Caco-2 (cell line): ENCODE measurements around the gene GARRE1. TPM values are rescaled to one million over a fixed set of nuclear protein-coding genes. Genes with fewer than 3 reads are reported as not detected.

Experiments used
- BruUV-seq: library from RNA; stranded (reverse); fragments of 400-500 nt; replicated peaks from 2 replicates; lab custom pipeline; 2021; lab: Mats Ljungman, UMichigan
- CTCF ChIA-PET: fragments of 300-600 bp; sonication (Branson Sonifier 250); formaldehyde crosslinking; loops from one replicate; lab custom pipeline; 2022; ENCODE audit warnings: antibody characterized with exemption; lab: Charles Lee
- POLR2A ChIA-PET: fragments of 300-600 bp; sonication (Branson Sonifier 250); formaldehyde crosslinking; loops from one replicate; lab custom pipeline; 2022; ENCODE audit warnings: antibody characterized with exemption; lab: Charles Lee
- DNase-seq, 2 experiments: peaks; one replicate each; pipeline versions ENCODE4 v3.0.0 to v3.0.0-alpha.2; 2020 to 2022
- H3K27me3 ChIP-seq: replicated peaks from 2 replicates; pipeline ENCODE4 v1.6.0; 2011; ENCODE audit warnings: low read length; ENCODE audit not compliant: control insufficient read depth, insufficient read depth
- H3K36me3 ChIP-seq: 2 replicates; pipeline ENCODE4 v1.5.1; 2011; ENCODE audit warnings: low read length; ENCODE audit not compliant: control insufficient read depth, insufficient read depth
- H3K4me1 ChIP-seq: fragments of 250-450 bp; sonication (Bioruptor Pico); 2 replicates; pipeline ENCODE4 v1.5.1; 2020; ENCODE audit warnings: mild to moderate bottlenecking
- H3K4me3 ChIP-seq: 2 replicates; pipeline ENCODE4 v1.5.1; 2011; ENCODE audit warnings: low read depth, mild to moderate bottlenecking, control low read depth, low read length
- H3K9me3 ChIP-seq: fragments of 250-450 bp; sonication (Bioruptor Pico); 2 replicates; pipeline ENCODE4 v1.5.1; 2020; ENCODE audit warnings: mild to moderate bottlenecking, moderate library complexity
- H3K27ac Mint-ChIP-seq: one replicate; pipeline ENCODE4 v1.8.0; 2022; ENCODE audit warnings: mixed read lengths; ENCODE audit not compliant: unreplicated experiment
- H3K27me3 Mint-ChIP-seq: one replicate; pipeline ENCODE4 v1.8.0; 2022; ENCODE audit warnings: mixed read lengths; ENCODE audit not compliant: insufficient read depth, unreplicated experiment
- H3K36me3 Mint-ChIP-seq: one replicate; pipeline ENCODE4 v1.8.0; 2022; ENCODE audit warnings: mild to moderate bottlenecking, mixed read lengths; ENCODE audit not compliant: insufficient read depth, unreplicated experiment
- H3K4me1 Mint-ChIP-seq: one replicate; pipeline ENCODE4 v1.8.0; 2022; ENCODE audit warnings: low read depth, mixed read lengths; ENCODE audit not compliant: unreplicated experiment
- H3K4me3 Mint-ChIP-seq: one replicate; pipeline ENCODE4 v1.8.0; 2022; ENCODE audit warnings: mild to moderate bottlenecking, moderate library complexity, mixed read lengths; ENCODE audit not compliant: unreplicated experiment
- H3K9me3 Mint-ChIP-seq: one replicate; pipeline ENCODE4 v1.8.0; 2022; ENCODE audit warnings: mixed read lengths; ENCODE audit not compliant: unreplicated experiment
- intact Hi-C: fragments of 100-400 bp; cut with micrococcal nuclease; formaldehyde crosslinking; loops from one replicate; pipeline ENCODE4 v1.10.0; 2022; ENCODE audit not compliant: unreplicated experiment
- total RNA-seq: library from RNA; stranded (reverse); gene quantifications from 2 replicates; pipeline ENCODE4 v1.2.3, GENCODE V29; 2022
- TF ChIP-seq, protein P1 (sequence below), 2 experiments: fragments of 200-600 bp in 1 of 2; IDR thresholded peaks; 1 replicate in 1 of 2; 2 replicates in 1 of 2; pipeline versions ENCODE4 v1.5.1 to v1.8.0; 2011 to 2022; ENCODE audit warnings: antibody characterized with exemption in 1 of 2, control low read depth in 1 of 2, inconsistent platforms in 1 of 2, low read depth in 1 of 2, low read length in 1 of 2, mild to moderate bottlenecking in 1 of 2, moderate library complexity in 1 of 2; ENCODE audit not compliant: insufficient read depth in 1 of 2, severe bottlenecking in 1 of 2, unreplicated experiment in 1 of 2

Gene GARRE1
- total RNA-seq, 1 experiment from 2014 or later = 20.2 TPM

- POLR2A ChIA-PET = no interaction called here
- Histone ChIP-seq H3K4me1 (no peaks in the 10 kb centered on the region), H3K4me3 (no peak overlapping the region), H3K36me3 (peaks cover 9% of the 10 kb centered on the region), H3K9me3 (no peaks in the 10 kb centered on the region), H3K27me3 (no peaks in the 10 kb centered on the region)
- TF ChIP-seq, protein P1, sequence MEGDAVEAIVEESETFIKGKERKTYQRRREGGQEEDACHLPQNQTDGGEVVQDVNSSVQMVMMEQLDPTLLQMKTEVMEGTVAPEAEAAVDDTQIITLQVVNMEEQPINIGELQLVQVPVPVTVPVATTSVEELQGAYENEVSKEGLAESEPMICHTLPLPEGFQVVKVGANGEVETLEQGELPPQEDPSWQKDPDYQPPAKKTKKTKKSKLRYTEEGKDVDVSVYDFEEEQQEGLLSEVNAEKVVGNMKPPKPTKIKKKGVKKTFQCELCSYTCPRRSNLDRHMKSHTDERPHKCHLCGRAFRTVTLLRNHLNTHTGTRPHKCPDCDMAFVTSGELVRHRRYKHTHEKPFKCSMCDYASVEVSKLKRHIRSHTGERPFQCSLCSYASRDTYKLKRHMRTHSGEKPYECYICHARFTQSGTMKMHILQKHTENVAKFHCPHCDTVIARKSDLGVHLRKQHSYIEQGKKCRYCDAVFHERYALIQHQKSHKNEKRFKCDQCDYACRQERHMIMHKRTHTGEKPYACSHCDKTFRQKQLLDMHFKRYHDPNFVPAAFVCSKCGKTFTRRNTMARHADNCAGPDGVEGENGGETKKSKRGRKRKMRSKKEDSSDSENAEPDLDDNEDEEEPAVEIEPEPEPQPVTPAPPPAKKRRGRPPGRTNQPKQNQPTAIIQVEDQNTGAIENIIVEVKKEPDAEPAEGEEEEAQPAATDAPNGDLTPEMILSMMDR (IDR thresholded peaks at IDR 0.05; ENCODE audit: insufficient read depth in 1 of 2, low read depth in 1 of 2, low read length in 1 of 2, severe bottlenecking in 1 of 2, unreplicated experiment in 1 of 2) = no peak
- no TSS peak for BruUV-seq
- H3K4me1 Mint-ChIP-seq = no peaks in the 10 kb centered on the region
- no peak overlapping the region for H3K4me3 Mint-ChIP-seq
- H3K9me3 Mint-ChIP-seq = no peaks in the 10 kb centered on the region
- intact Hi-C loops = no loop called here
- no peak for DNase-seq
- CTCF ChIA-PET = no interaction called here
- H3K27ac Mint-ChIP-seq = no peak overlapping the region
- peaks cover 98% of the 10 kb centered on the region for H3K36me3 Mint-ChIP-seq
- H3K27me3 Mint-ChIP-seq = no peaks in the 10 kb centered on the region
Observed at GRCh38 chr19:34222386-34222785, 32.0 kb upstream of the GARRE1 start.

- Histone ChIP-seq H3K4me3 (no peak overlapping the region), H3K9me3 (no peaks in the 10 kb centered on the region), H3K4me1 (no peaks in the 10 kb centered on the region), H3K36me3 (peaks cover 8% of the 10 kb centered on the region), H3K27me3 (no peaks in the 10 kb centered on the region)
- TF ChIP-seq, protein P1 (IDR thresholded peaks at IDR 0.05; ENCODE audit: insufficient read depth in 1 of 2, low read depth in 1 of 2, low read length in 1 of 2, severe bottlenecking in 1 of 2, unreplicated experiment in 1 of 2) = no peak
- POLR2A ChIA-PET = no interaction called here
- intact Hi-C loops = no loop called here
- no peaks in the 10 kb centered on the region for H3K9me3 Mint-ChIP-seq
- peaks cover 97% of the 10 kb centered on the region for H3K36me3 Mint-ChIP-seq
- H3K4me1 Mint-ChIP-seq = no peaks in the 10 kb centered on the region
- no peak for DNase-seq
- H3K27me3 Mint-ChIP-seq = no peaks in the 10 kb centered on the region
- CTCF ChIA-PET = interaction anchor here (0.6 kb wide), 1 partner anchor 599 kb away, joined by 3 read pairs; no protein-coding TSS in a partner anchor
- H3K27ac Mint-ChIP-seq = no peak overlapping the region
- H3K4me3 Mint-ChIP-seq = no peak overlapping the region
- no TSS peak for BruUV-seq
Observed at GRCh38 chr19:34224996-34225658, 29.2 kb upstream of the GARRE1 start.

DNA sequence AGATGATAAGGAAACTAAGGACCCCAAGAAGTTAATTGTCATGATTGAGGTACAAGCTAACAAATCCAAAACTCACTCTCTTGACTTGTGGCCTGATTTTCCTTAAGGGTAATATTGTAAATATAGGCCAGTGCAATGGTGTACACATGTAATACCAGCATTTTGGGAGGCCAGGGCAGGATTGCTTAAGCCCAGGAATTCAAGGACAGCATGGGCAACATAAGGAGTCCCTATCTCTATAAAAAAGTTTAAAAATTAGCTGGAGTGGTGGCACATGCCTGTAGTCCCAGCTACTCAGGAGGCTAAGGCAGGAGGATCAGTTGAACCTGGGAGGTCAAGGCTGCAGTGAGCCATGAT is 28.7 kb upstream of the GARRE1 start:
- POLR2A ChIA-PET = no interaction called here
- H3K27me3 Mint-ChIP-seq = no peaks in the 10 kb centered on the region

More for the DNA sequence above, 28.7 kb upstream of the GARRE1 start:
- no peaks in the 10 kb centered on the region for H3K9me3 ChIP-seq
- H3K27me3 ChIP-seq = no peaks in the 10 kb centered on the region
- Mint-ChIP-seq H3K9me3 (no peaks in the 10 kb centered on the region), H3K4me1 (no peaks in the 10 kb centered on the region), H3K36me3 (peaks cover 96% of the 10 kb centered on the region), H3K27ac (no peak overlapping the region), H3K4me3 (no peak overlapping the region)
- H3K36me3 ChIP-seq = peaks cover 7% of the 10 kb centered on the region; the same call in 1 of the 2 replicates
- no peak for DNase-seq
- no peaks in the 10 kb centered on the region for H3K4me1 ChIP-seq
- BruUV-seq = no TSS peak
- CTCF ChIA-PET = interaction anchor here (0.6 kb wide), 1 partner anchor 599 kb away, joined by 3 read pairs; no protein-coding TSS in a partner anchor
- no peak overlapping the region for H3K4me3 ChIP-seq
- intact Hi-C loops = no loop called here
- TF ChIP-seq, protein P1 (IDR thresholded peaks at IDR 0.05; ENCODE audit: insufficient read depth in 1 of 2, low read depth in 1 of 2, low read length in 1 of 2, severe bottlenecking in 1 of 2, unreplicated experiment in 1 of 2) = no peak
